ENCODE measurements around the gene CAMKK2.

GRCh38 chr12:121203482-121203881, 93.0 kb downstream of the CAMKK2 start:
- TF ChIP-seq CTCF (tag by site-specific recombination; IDR thresholded peaks at IDR 0.05), result no peak
- no peak for TF ChIP-seq ZNF354C (tag by site-specific recombination; IDR thresholded peaks at IDR 0.05; ENCODE audit: borderline replicate concordance, low read depth)
- TF ChIP-seq SCRT2 (tag by site-specific recombination; IDR thresholded peaks at IDR 0.05), result no peak
- no peak for TF ChIP-seq ZNF530 (tag by site-specific recombination; IDR thresholded peaks at IDR 0.05; ENCODE audit: low read depth)
- no peak for TF ChIP-seq ZNF561 (tag by site-specific recombination; IDR thresholded peaks at IDR 0.05; ENCODE audit: borderline replicate concordance)
- no peak for TF ChIP-seq ZBTB11 (tag by site-specific recombination; conservative IDR thresholded peaks at IDR 0.05; ENCODE audit: low read depth)
- no peak for TF ChIP-seq REST (tag by site-specific recombination; IDR thresholded peaks at IDR 0.05)
- no peak for TF ChIP-seq ZNF184 (tag by site-specific recombination; IDR thresholded peaks at IDR 0.05)
- no peak for TF ChIP-seq ZNF623 (tag by site-specific recombination; IDR thresholded peaks at IDR 0.05)
